ENCODE results near the gene CDK5R1. TPM values are rescaled to one million over a fixed set of nuclear protein-coding genes. Genes with fewer than 3 reads are reported as not detected.

The CDK5R1 gene
- total RNA-seq, 1 experiment from 2014 or later: 3.9 TPM

DNA sequence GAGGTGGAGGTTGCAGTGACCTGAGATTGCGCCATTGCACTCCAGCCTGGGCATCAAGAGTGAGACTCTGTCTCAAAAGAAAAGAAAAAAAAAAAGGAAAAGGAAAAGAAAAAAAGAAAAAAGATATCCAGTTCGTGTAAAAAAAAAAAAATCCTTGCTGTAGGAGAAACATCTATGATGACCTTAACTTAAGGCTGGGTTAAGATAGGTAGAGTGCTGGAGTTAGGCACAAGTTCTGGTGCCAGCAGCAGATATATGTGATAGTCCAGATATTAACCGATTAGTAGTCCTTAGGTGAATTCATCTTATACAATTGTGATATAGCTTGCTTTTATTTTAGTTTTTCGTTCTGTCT, 25.3 kb upstream of the CDK5R1 start:
- no TSS peak for BruUV-seq (replicated peaks)

DNA sequence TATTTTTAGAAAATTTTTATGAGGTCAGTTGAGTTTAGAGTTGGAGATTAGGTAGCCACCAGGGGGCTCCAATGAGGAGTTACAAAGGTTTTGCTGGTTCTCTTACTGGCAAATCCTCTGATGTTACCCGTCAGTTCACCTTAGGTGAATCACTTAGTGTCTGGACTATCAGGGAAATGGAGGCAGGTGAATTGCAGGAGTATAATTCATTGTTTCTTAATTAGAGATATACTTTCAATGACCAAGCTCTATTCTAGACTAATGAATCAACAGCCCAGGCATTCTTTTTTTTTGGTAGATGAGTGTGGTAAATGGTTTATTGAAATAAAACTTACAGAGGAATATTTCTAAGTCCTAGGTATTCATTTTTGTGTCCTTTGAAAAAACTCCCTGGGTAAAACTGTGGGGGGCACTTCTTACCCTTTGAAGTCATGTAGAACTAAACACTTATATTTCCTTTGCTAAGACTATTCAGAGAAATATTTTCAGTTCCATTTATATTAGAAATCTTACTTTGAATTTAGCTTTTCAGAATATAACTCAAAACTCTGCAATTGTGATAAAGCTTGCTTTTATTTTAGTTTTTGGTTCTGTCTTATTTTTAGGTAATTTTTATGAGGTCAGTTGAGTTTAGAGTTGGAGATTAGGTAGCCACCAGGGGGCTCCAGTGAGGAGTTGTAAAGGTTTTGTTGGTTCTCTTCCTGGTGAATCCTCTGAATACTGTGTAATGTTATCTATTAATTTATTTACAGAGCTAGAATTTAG, 24.8 kb upstream of the CDK5R1 start:
- Histone ChIP-seq H3K9me3 (ENCODE audit: low read depth, low read length, poor library complexity, severe bottlenecking) (no peaks in the 10 kb centered on the region), H3K4me1 (ENCODE audit: insufficient read depth, low read length, poor library complexity, severe bottlenecking) (no peaks in the 10 kb centered on the region), H3K27ac (ENCODE audit: low read depth, low read length, poor library complexity, severe bottlenecking) (no peak overlapping the region), H3K36me3 (ENCODE audit: insufficient read depth, low read length, poor library complexity, severe bottlenecking) (peaks cover 46% of the 10 kb centered on the region), H3K27me3 (replicated peaks; ENCODE audit: insufficient read depth, low read depth, low read length, poor library complexity) (no peaks in the 10 kb centered on the region), H3K4me3 (ENCODE audit: low read depth, low read length, poor library complexity, severe bottlenecking) (no peak overlapping the region)
- ChIA-PET CTCF (interaction anchor here (0.6 to 1.6 kb wide), 2 partner anchors 18 to 209 kb away, joined by 4 read pairs; partner anchors contain the start of gene PSMD11), POLR2A (ENCODE audit: low non-redundant PET) (no interaction called here)
- TF ChIP-seq EZH2 (IDR thresholded peaks at IDR 0.05; ENCODE audit: borderline replicate concordance, low read depth, low read length, poor library complexity, severe bottlenecking): no peak
- TF ChIP-seq, protein P1, sequence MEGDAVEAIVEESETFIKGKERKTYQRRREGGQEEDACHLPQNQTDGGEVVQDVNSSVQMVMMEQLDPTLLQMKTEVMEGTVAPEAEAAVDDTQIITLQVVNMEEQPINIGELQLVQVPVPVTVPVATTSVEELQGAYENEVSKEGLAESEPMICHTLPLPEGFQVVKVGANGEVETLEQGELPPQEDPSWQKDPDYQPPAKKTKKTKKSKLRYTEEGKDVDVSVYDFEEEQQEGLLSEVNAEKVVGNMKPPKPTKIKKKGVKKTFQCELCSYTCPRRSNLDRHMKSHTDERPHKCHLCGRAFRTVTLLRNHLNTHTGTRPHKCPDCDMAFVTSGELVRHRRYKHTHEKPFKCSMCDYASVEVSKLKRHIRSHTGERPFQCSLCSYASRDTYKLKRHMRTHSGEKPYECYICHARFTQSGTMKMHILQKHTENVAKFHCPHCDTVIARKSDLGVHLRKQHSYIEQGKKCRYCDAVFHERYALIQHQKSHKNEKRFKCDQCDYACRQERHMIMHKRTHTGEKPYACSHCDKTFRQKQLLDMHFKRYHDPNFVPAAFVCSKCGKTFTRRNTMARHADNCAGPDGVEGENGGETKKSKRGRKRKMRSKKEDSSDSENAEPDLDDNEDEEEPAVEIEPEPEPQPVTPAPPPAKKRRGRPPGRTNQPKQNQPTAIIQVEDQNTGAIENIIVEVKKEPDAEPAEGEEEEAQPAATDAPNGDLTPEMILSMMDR (conservative IDR thresholded peaks at IDR 0.05; ENCODE audit: low read depth, low read length): peak; percentile 56
- intact Hi-C loops (cut with micrococcal nuclease; ENCODE audit: unreplicated experiment): loop anchor here (1.0 kb wide), 1 partner anchor 293 kb away; no protein-coding TSS in a partner anchor
- BruUV-seq (replicated peaks): no TSS peak
- DNase-seq (ENCODE audit: low spot score): peak; percentile 49

More for the DNA sequence above, 25.3 kb upstream of the CDK5R1 start:
- ChIA-PET CTCF (interaction anchor here (0.6 kb wide), 1 partner anchor 208 kb away, joined by 4 read pairs; no protein-coding TSS in a partner anchor), POLR2A (ENCODE audit: low non-redundant PET) (no interaction called here)
- no peaks in the 10 kb centered on the region for H3K4me1 ChIP-seq (ENCODE audit: insufficient read depth, low read length, poor library complexity, severe bottlenecking)
- H3K36me3 ChIP-seq (ENCODE audit: insufficient read depth, low read length, poor library complexity, severe bottlenecking): peaks cover 49% of the 10 kb centered on the region
- no peak for TF ChIP-seq EZH2 (IDR thresholded peaks at IDR 0.05; ENCODE audit: borderline replicate concordance, low read depth, low read length, poor library complexity, severe bottlenecking)
- TF ChIP-seq, protein P1 (conservative IDR thresholded peaks at IDR 0.05; ENCODE audit: low read depth, low read length): no peak; the same call in 1 of the 2 replicates
- no peak for DNase-seq (ENCODE audit: low spot score)
- H3K4me3 ChIP-seq (ENCODE audit: low read depth, low read length, poor library complexity, severe bottlenecking): no peak overlapping the region
- no peak overlapping the region for H3K27ac ChIP-seq (ENCODE audit: low read depth, low read length, poor library complexity, severe bottlenecking)
- no peaks in the 10 kb centered on the region for H3K9me3 ChIP-seq (ENCODE audit: low read depth, low read length, poor library complexity, severe bottlenecking)
- no peaks in the 10 kb centered on the region for H3K27me3 ChIP-seq (replicated peaks; ENCODE audit: insufficient read depth, low read depth, low read length, poor library complexity)
- intact Hi-C loops (cut with micrococcal nuclease; ENCODE audit: unreplicated experiment): loop anchor here (1.0 kb wide), 1 partner anchor 294 kb away; no protein-coding TSS in a partner anchor

DNA sequence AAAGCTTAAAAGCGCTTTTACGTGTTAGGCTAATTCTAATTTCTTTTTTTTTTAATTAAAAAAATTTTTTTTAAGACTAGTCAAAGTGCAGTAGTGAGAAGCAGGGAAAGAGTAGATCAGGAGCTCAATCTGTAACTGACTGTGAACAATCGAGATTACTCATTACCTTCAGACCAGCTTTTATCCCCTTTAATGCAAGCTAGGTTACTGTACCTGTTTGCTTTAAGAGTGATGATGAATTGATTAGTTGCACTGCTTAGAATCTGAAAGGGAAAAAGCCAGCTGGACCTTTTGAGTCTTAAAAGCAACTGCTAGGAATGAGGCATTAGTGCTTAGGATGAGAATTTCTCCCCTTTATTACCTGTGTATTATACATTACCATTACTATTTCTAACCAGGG, 23.5 kb upstream of the CDK5R1 start:
- Histone ChIP-seq H3K27me3 (replicated peaks; ENCODE audit: insufficient read depth, low read depth, low read length, poor library complexity) (no peaks in the 10 kb centered on the region), H3K4me1 (ENCODE audit: insufficient read depth, low read length, poor library complexity, severe bottlenecking) (no peaks in the 10 kb centered on the region), H3K27ac (ENCODE audit: low read depth, low read length, poor library complexity, severe bottlenecking) (no peak overlapping the region), H3K9me3 (ENCODE audit: low read depth, low read length, poor library complexity, severe bottlenecking) (no peaks in the 10 kb centered on the region), H3K36me3 (ENCODE audit: insufficient read depth, low read length, poor library complexity, severe bottlenecking) (peaks cover 52% of the 10 kb centered on the region), H3K4me3 (ENCODE audit: low read depth, low read length, poor library complexity, severe bottlenecking) (no peak overlapping the region)
- no peak for TF ChIP-seq EZH2 (IDR thresholded peaks at IDR 0.05; ENCODE audit: borderline replicate concordance, low read depth, low read length, poor library complexity, severe bottlenecking)
- TF ChIP-seq, protein P1 (conservative IDR thresholded peaks at IDR 0.05; ENCODE audit: low read depth, low read length): no peak
- POLR2A ChIA-PET (ENCODE audit: low non-redundant PET): no interaction called here
- CTCF ChIA-PET: interaction anchor here (1.6 kb wide), 1 partner anchor 19 kb away, joined by 4 read pairs; the partner anchor contains the start of gene PSMD11
- intact Hi-C loops (cut with micrococcal nuclease; ENCODE audit: unreplicated experiment): no loop called here
- BruUV-seq (replicated peaks): no TSS peak
- no peak for DNase-seq (ENCODE audit: low spot score)

Data from A673 (cell line).